Activated naive CD8-positive, alpha-beta T cell treated with anti-CD3 and anti-CD28 coated beads, Interleukin-2, amount 10 ng/mL, durations not matched to agents 7 days and 5 days (primary cell): ENCODE measurements around the gene CPTP. TPM values are rescaled to one million over a fixed set of nuclear protein-coding genes. Genes with fewer than 3 reads are reported as not detected.
A peak's percentile ranks its signal among the peaks of the same experiment; 100 is the strongest.

Experiments
- ATAC-seq: fragments of 150-1000 bp; cut with Tn5 transposase; one replicate; pipeline ENCODE4 v1.10.0; 2021; ENCODE audit warnings: low read depth, moderate library complexity
- POLR2A ChIA-PET: fragments of 350-600 bp; sonication (Branson Sonifier 250); formaldehyde crosslinking; loops from one replicate; lab custom pipeline; 2021; ENCODE audit warnings: antibody characterized with exemption; lab: Charles Lee
- DNase-seq: peaks from one replicate; pipeline ENCODE4 v3.0.0; 2021
- H3K27ac Mint-ChIP-seq: one replicate; pipeline ENCODE4 v1.8.0; 2022; ENCODE audit warnings: mild to moderate bottlenecking, mixed read lengths
- H3K27me3 Mint-ChIP-seq: one replicate; pipeline ENCODE4 v1.8.0; 2022; ENCODE audit warnings: mild to moderate bottlenecking, moderate library complexity, mixed read lengths
- H3K36me3 Mint-ChIP-seq: one replicate; pipeline ENCODE4 v1.8.0; 2021; ENCODE audit warnings: mild to moderate bottlenecking, mixed read lengths
- H3K4me1 Mint-ChIP-seq: one replicate; pipeline ENCODE4 v1.8.0; 2021; ENCODE audit warnings: mixed read lengths
- H3K4me3 Mint-ChIP-seq: one replicate; pipeline ENCODE4 v1.8.0; 2022; ENCODE audit warnings: mild to moderate bottlenecking, moderate library complexity, mixed read lengths
- H3K9me3 Mint-ChIP-seq: one replicate; pipeline ENCODE4 v1.8.0; 2021; ENCODE audit warnings: mixed read lengths
- microRNA-seq: library from miRNA; unstranded; fragments of <30 nt; microRNA quantifications from one replicate; pipeline ENCODE4 v1.2.0, GENCODE V29; 2022
- total RNA-seq, 2 experiments: library from RNA; stranded (reverse); gene quantifications; one replicate each; pipeline ENCODE4 v1.2.3, GENCODE V29; 2021

Gene CPTP
- total RNA-seq, 2 experiments from 2014 or later: 19.3 TPM

DNA sequence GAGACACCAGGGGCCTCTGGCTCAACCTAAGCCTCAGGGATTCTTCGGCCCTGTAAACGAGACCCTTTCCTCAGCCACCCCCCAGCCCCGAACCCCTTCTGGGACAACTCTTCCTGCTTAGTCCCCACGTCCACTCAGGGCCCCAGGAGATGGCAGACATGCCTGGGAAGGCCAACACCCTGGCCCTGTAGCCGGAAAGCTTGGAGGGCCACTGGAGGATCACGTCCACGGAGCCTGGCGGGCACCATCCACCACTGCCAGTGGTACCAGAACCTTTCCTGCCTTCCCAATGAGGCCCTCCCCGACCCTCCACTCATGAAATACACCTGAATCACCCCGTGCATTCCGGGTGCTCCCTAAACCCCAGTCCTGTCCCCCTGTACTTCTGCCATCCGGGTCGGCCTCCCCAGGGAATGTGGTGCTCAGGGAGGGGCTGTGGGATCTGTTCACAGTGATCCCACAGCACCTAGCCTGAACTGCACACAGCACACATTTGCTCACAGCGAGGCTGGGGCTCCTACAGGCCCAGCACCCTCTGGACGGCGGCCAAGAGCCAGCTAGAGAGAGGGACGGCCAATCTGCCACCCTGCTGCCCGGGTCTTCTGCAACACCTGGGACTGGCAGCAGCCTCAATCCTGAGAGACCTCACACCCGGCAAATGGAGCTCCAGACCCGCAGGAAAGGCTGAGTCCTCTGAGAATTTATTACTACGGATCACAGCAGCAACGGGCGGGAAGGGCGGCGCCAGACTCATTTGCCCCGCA is 48.6 kb downstream of the CPTP start:
- H3K27me3 Mint-ChIP-seq: no peaks in the 10 kb centered on the region
- POLR2A ChIA-PET: interaction anchor here (2.0 to 4.0 kb wide), 2 partner anchors 26 to 33 kb away, joined by 9 to 32 read pairs; partner anchors contain the start of genes CCNL2 and MRPL20
- DNase-seq (no peak), ATAC-seq (no peak)
- no peaks in the 10 kb centered on the region for H3K9me3 Mint-ChIP-seq
- H3K4me1 Mint-ChIP-seq: peaks cover 13% of the 10 kb centered on the region
- H3K36me3 Mint-ChIP-seq: no peaks in the 10 kb centered on the region
- no peak overlapping the region for H3K27ac Mint-ChIP-seq
- peak overlapping the region; percentile 80 for H3K4me3 Mint-ChIP-seq

DNA sequence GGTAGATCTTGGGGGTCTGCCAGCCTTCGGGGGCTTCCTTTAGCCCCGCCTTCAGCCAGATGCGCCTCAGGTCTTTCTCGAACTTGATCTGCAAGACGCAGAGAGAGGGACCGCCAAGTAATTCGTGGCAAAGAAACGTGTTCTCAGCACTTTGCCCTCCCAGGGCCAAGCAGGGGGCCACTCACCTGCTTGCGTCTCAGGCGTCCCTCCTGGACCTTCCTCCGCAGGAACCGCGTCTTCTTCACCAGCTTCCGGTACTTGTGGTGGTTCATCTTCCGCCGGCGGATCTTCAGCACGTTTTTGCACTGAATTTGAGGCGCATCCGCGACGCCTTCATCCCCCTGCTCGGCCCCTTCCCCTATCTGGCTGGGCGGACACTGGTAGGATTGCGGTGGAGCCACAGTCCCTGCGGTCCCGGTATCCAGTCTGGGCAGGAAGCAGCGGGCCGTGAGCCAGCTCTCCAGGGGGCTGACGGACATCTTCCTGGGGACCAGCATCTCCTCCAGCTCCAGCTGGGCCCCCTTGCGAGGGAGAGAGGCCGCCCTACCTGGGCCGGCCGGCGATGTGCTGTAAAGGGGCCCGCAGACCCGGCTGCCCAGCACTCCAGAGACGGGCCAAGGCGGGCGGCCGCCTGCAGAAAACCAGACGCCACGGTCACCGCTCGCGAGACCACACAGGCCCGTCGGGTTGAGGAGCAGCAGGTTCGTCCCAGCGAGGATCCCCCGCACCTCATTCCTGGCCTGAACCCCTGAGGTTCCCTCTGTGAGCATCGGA is 49.4 kb downstream of the CPTP start:
- ATAC-seq: no peak
- POLR2A ChIA-PET: interaction anchor here (0.5 to 4.0 kb wide), 6 partner anchors 15 to 335 kb away, joined by 3 to 45 read pairs (median 4); partner anchors contain the start of genes CCNL2 and MRPL20

DNA sequence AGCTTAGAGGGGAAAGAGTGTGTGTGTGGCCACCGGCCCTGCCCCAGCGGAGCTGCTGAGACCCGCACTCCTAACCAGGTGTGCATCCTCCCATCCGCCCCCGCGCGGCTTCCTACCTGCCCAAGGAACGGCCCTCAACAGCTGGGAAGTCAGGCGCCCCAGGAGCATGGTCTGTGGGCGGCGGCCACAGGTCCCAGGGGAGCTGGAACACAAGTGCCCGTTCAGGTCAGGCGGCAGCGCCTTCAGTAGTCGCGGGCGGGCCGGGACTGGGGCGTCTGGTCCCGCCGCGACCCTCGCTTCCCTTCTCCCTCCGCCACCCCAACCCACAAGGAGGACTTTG is 50.0 kb downstream of the CPTP start:
- no peak for DNase-seq

More for the DNA sequence above, 49.4 kb downstream of the CPTP start:
- Mint-ChIP-seq H3K4me1 (peaks cover 13% of the 10 kb centered on the region), H3K9me3 (no peaks in the 10 kb centered on the region), H3K27ac (peak overlapping the region; percentile 95), H3K36me3 (no peaks in the 10 kb centered on the region), H3K4me3 (peak overlapping the region; percentile 80), H3K27me3 (no peaks in the 10 kb centered on the region)
- DNase-seq: no peak

DNA sequence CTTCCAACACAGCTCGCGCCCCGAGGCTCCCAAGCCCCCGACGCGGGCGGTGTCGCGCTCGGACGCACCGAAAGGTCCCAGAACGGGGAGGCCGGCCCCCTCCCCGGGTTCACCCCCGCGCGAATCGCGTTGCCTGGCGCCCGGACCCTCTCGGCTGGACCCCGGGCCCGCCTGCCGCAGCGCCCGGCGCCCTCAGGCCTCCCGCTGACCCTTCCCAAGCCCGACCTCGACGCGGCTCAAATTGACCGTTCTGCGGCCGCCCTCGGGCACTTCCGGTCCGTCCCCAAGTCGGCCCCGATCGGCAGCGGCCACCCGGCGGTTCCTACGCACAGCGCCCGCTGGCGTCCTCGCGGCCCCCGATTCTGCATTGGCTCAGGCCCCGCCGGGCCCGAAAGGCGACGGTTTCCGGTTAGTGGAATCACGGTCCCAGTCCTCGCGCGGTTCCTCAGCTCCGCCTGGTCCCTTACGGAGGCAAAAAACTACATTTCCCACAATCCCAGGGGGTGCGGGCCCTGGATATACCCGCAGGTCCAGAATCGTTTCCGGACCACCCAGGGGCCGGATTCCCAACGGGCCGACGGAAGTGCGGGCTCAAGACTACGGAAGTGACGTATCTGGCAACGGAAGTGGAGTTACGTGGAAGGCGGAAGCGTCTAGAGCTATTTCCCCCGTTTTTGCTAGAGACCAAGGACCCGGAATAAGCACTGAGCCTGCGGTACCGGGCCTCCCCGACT is 50.5 kb downstream of the CPTP start, which contains the start of gene AURKAIP1:
Gene AURKAIP1, minus strand, starts transcription at position 279 of the 734 bp plus-strand sequence. CDS start 451 bp downstream, outside the sequence.
- Mint-ChIP-seq H3K4me1 (peaks cover 13% of the 10 kb centered on the region), H3K4me3 (peak within 1 kb of the TSS; percentile 91), H3K9me3 (no peaks in the 10 kb centered on the region), H3K27ac (peak within 1 kb of the TSS; percentile 95), H3K36me3 (no peaks in the 10 kb centered on the region), H3K27me3 (no peaks in the 10 kb centered on the region)
- ATAC-seq (peak; percentile 87), DNase-seq (peak; percentile 89)
- POLR2A ChIA-PET: interaction anchor here (0.5 to 4.0 kb wide), 19 partner anchors 16 to 363 kb away, joined by 3 to 45 read pairs (median 3); partner anchors contain the start of genes ANKRD65, CCNL2, MIB2 and MRPL20

More for the DNA sequence above, 50.0 kb downstream of the CPTP start:
- ATAC-seq: no peak
- Mint-ChIP-seq H3K27ac (peak overlapping the region; percentile 95), H3K4me3 (peak overlapping the region; percentile 80), H3K36me3 (no peaks in the 10 kb centered on the region), H3K9me3 (no peaks in the 10 kb centered on the region), H3K27me3 (no peaks in the 10 kb centered on the region), H3K4me1 (peaks cover 13% of the 10 kb centered on the region)
- POLR2A ChIA-PET: interaction anchor here (0.5 to 4.0 kb wide), 14 partner anchors 15 to 362 kb away, joined by 3 to 45 read pairs (median 4); partner anchors contain the start of genes CCNL2, MIB2 and MRPL20

DNA sequence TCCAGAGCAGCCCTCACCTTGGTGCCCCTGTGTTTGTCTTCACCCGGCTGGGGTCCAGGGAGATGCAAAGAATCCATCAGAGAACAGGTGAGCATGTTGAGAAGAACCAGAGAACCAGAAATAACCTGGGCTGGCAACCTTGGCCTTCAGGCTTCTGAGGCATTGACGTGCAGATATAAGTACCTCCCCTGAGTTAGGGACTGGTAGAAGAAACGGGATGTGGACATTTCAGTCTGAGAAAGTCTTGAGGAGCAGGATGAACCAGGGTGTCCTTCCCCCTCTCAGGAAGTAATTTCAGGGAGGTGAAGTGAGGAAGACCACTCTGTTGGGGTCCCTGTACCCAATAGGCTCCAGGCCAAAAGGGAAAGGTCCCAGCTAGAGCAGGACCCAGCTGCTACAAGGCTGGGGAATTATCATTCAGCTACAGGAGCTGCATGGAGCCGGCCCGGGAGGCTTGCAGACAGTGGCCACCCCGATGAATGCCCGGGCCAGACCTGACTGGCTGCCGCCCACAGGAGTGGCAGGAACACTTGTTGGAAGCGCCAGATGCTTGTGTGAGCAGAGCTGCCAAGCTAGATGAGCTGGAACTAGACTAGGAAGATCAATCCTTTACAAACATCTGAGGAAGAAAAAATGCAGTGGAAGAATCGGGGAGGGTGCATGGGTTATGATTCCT is 52.1 kb downstream of the CPTP start:
- no peak overlapping the region for H3K4me3 Mint-ChIP-seq
- no peak for ATAC-seq
- POLR2A ChIA-PET: interaction anchor here (0.7 to 4.0 kb wide), 4 partner anchors 23 to 123 kb away, joined by 3 to 45 read pairs (median 20); partner anchors contain the start of genes CCNL2 and MRPL20
- no peaks in the 10 kb centered on the region for H3K9me3 Mint-ChIP-seq
- H3K27ac Mint-ChIP-seq: peak overlapping the region; percentile 95
- no peaks in the 10 kb centered on the region for H3K27me3 Mint-ChIP-seq
- H3K4me1 Mint-ChIP-seq: peaks cover 9% of the 10 kb centered on the region
- no peaks in the 10 kb centered on the region for H3K36me3 Mint-ChIP-seq
- no peak for DNase-seq

DNA sequence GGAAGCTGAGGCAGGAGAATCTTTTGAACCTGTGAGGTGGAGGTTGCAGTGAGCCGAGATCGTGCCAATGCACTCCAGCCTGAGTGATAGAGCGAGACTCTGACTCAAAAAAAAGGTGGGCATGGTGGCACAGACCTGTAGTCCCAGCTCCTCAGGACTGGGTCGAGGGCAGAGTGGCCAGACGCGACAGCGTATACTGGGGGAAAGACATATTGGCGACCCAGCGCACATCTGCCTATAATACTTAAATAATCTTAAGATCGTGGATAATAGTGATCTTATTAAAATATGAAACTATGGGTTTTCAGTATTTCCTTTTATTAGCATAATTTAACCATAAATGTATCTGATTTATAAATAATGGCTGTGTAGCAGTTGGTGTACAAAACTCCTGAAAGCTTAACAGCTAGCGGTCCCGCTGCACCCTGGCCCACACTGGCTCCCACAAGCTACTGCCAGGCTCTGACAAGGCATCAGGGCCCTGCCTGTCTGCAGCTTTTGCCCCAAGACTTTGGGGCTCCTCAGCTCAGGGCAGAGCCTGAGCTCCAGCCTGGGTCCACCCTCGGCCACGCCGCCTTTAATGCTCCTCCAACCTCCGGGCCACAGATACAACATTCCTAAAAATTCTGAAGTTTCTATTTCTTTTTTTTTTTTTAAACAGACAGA is 53.1 kb downstream of the CPTP start:
- ATAC-seq (no peak), DNase-seq (no peak)
- POLR2A ChIA-PET: interaction anchor here (0.7 to 1.3 kb wide), 2 partner anchors 22 to 122 kb away, joined by 3 to 8 read pairs; partner anchors contain the start of gene CCNL2
- H3K9me3 Mint-ChIP-seq: no peaks in the 10 kb centered on the region
- H3K4me1 Mint-ChIP-seq: peaks cover 7% of the 10 kb centered on the region
- H3K4me3 Mint-ChIP-seq: no peak overlapping the region
- no peaks in the 10 kb centered on the region for H3K36me3 Mint-ChIP-seq
- H3K27ac Mint-ChIP-seq: no peak overlapping the region
- no peaks in the 10 kb centered on the region for H3K27me3 Mint-ChIP-seq

Small RNAs within 50 kb of the gene (microRNA-seq; reads per million reads assigned to microRNA genes)
- not detected for gene MIR6726
- not detected for gene MIR6727
- gene MIR6808: not detected

Other genes starting within 250 kb of the CPTP start
- 10 to 100 TPM; 22.7 to 23.0 TPM for gene C1orf159, start 208.7 kb upstream of the CPTP start, total RNA-seq
- not detected for gene TTLL10, start 150.9 kb upstream of the CPTP start, total RNA-seq
- gene TNFRSF18, start 118.2 kb upstream of the CPTP start, total RNA-seq: 10 to 100 TPM; 11.4 to 15.0 TPM
- gene TNFRSF4, start 110.6 kb upstream of the CPTP start, total RNA-seq: 1 to 10 TPM; 2.4 to 3.1 TPM
- gene SDF4, start 92.8 kb upstream of the CPTP start, total RNA-seq: 100 to 1,000 TPM in 1 of 2 experiments, 10 to 100 TPM in 1; 99.1 to 103 TPM
- 10 to 100 TPM; 19.1 to 19.6 TPM for gene B3GALT6, start 92.6 kb upstream of the CPTP start, total RNA-seq
- gene C1QTNF12, start 78.1 kb upstream of the CPTP start, total RNA-seq: 1 to 10 TPM; 2.2 to 4.4 TPM
- 10 to 100 TPM; 75.7 to 78.1 TPM for gene UBE2J2, start 50.9 kb upstream of the CPTP start, total RNA-seq
- gene SCNN1D, start 44.4 kb upstream of the CPTP start, total RNA-seq: 1 to 10 TPM; 8.0 to 8.4 TPM
- 10 to 100 TPM; 80.2 to 86.3 TPM for gene ACAP3, start 16.9 kb upstream of the CPTP start, total RNA-seq
- gene PUSL1, start 16.2 kb upstream of the CPTP start, total RNA-seq: 10 to 100 TPM; 22.3 to 22.4 TPM
- 100 to 1,000 TPM; 143 to 158 TPM for gene INTS11, start 142 bp upstream of the CPTP start, total RNA-seq
- 1 to 10 TPM; 1.2 to 1.3 TPM for gene TAS1R3, start 6.5 kb downstream of the CPTP start, total RNA-seq
- gene DVL1, start 24.6 kb downstream of the CPTP start, total RNA-seq: 10 to 100 TPM; 35.5 to 37.4 TPM
- 1 to 10 TPM in 1 of 2 experiments, under 1 TPM in 1; 0.51 to 1.2 TPM for gene MXRA8, start 33.8 kb downstream of the CPTP start, total RNA-seq
- 10 to 100 TPM; 87.3 to 97.1 TPM for gene AURKAIP1, start 50.4 kb downstream of the CPTP start, total RNA-seq
- gene CCNL2, start 74.5 kb downstream of the CPTP start, total RNA-seq: 100 to 1,000 TPM; 201 to 211 TPM
- 100 to 1,000 TPM in 1 of 2 experiments, 10 to 100 TPM in 1; 98.6 to 101 TPM for gene MRPL20, start 82.5 kb downstream of the CPTP start, total RNA-seq
- not detected for gene ANKRD65, start 96.5 kb downstream of the CPTP start, total RNA-seq
- under 1 TPM; 0.36 to 0.85 TPM for gene VWA1, start 110.9 kb downstream of the CPTP start, total RNA-seq
- gene ATAD3C, start 124.9 kb downstream of the CPTP start, total RNA-seq: 1 to 10 TPM; 1.0 to 1.7 TPM
- gene ATAD3B, start 147.0 kb downstream of the CPTP start, total RNA-seq: 10 to 100 TPM; 35.2 to 37.9 TPM
- gene ATAD3A, start 187.4 kb downstream of the CPTP start, total RNA-seq: 10 to 100 TPM; 32.6 to 33.6 TPM
- 1 to 10 TPM; 1.2 to 1.9 TPM for gene TMEM240, start 215.8 kb downstream of the CPTP start, total RNA-seq